ENCODE data around the gene OSBPL1A.

Gene OSBPL1A

DNA sequence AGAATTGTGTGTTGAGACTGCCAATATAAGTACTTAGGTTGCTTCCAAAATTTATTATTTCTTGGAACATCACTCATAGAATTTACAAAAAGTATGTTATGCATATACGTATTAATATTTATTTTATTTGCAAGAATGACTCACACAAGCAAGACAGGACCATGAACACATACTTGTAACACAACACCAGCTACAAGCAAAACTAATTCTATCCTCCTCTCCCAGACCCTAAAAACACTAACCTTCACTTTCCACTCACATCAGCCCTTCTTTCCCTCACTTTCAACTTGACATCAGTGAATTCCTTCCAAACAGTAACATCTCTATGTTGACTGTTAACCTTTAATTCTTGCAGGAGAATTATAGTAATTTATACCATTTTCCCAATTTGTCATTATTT, 24.3 kb downstream of the OSBPL1A start:
- Histone ChIP-seq H3K36me3 (no peaks in the 10 kb centered on the region), H3K4me1 (no peaks in the 10 kb centered on the region), H3K27me3 (no peaks in the 10 kb centered on the region), H3K9me3 (no peaks in the 10 kb centered on the region), H3K4me3 (ENCODE audit: low read depth, low read length) (no peak overlapping the region)
- no peak for TF ChIP-seq CTCF (IDR thresholded peaks at IDR 0.05; ENCODE audit: low read depth, low read length)
- DNase-seq = no peak

GRCh38 chr18:24372279-24372872, 25.2 kb downstream of the OSBPL1A start:
- Histone ChIP-seq H3K4me3 (ENCODE audit: low read depth, low read length) (no peak overlapping the region), H3K9me3 (no peaks in the 10 kb centered on the region), H3K4me1 (no peaks in the 10 kb centered on the region), H3K27me3 (no peaks in the 10 kb centered on the region), H3K36me3 (no peaks in the 10 kb centered on the region)
- DNase-seq = no peak
- TF ChIP-seq CTCF (IDR thresholded peaks at IDR 0.05; ENCODE audit: low read depth, low read length) = no peak

DNA sequence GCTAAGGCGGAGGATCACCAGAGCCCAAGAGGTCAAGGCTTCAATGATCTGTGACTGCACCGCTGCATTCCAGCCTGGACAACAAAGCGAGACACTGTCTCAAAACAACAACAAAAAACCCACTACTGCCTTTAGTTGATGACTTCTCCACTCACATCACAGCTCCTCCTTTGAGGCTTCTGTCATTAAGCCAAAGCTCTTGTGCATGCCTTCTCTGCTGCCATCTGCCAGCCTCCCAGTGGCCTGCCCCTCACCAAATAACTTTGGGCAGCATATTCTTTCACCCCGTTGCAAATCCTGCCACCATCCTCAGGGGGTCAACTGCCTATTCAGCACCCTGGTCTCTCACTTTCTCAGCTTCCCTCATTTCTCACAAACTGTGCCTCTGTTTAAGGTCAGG, 27.5 kb downstream of the OSBPL1A start:
- Histone ChIP-seq H3K36me3 (no peaks in the 10 kb centered on the region), H3K4me3 (ENCODE audit: low read depth, low read length) (no peak overlapping the region), H3K27me3 (no peaks in the 10 kb centered on the region), H3K4me1 (no peaks in the 10 kb centered on the region), H3K9me3 (no peaks in the 10 kb centered on the region)
- TF ChIP-seq CTCF (IDR thresholded peaks at IDR 0.05; ENCODE audit: low read depth, low read length) = no peak
- DNase-seq = no peak

- no peak for DNase-seq
- no peaks in the 10 kb centered on the region for H3K9me3 ChIP-seq
- H3K27me3 ChIP-seq = no peaks in the 10 kb centered on the region
- H3K36me3 ChIP-seq = no peaks in the 10 kb centered on the region
- no peak overlapping the region for H3K4me3 ChIP-seq (ENCODE audit: low read depth, low read length)
- no peaks in the 10 kb centered on the region for H3K4me1 ChIP-seq
- no peak for TF ChIP-seq CTCF (IDR thresholded peaks at IDR 0.05; ENCODE audit: low read depth, low read length)
These were observed 28.2 kb downstream of the OSBPL1A start for GRCh38 chr18:24369426-24369825.

DNA sequence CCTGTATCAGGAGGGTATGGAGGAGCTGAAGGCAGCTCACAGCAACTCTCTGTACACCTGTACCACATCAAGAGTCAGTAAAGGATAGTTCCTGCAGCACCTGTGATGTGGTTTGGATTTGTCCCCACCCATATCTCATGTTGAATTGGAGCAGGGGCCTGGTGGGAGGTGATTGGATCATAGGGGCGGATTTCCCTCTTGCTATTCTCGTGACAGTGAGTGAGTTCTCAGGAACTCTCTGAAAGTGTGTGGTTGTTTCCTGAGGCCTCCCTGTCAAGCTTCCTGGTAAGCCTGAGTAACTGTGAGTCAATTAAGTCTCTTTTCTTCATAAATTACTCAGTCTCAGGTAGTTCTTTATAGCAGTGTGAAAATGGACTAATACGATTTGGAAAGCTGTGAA, 28.9 kb downstream of the OSBPL1A start:
- no peak for TF ChIP-seq CTCF (IDR thresholded peaks at IDR 0.05; ENCODE audit: low read depth, low read length)
- DNase-seq = no peak
- Histone ChIP-seq H3K36me3 (no peaks in the 10 kb centered on the region), H3K4me1 (no peaks in the 10 kb centered on the region), H3K4me3 (ENCODE audit: low read depth, low read length) (no peak overlapping the region), H3K9me3 (no peaks in the 10 kb centered on the region), H3K27me3 (no peaks in the 10 kb centered on the region)

DNA sequence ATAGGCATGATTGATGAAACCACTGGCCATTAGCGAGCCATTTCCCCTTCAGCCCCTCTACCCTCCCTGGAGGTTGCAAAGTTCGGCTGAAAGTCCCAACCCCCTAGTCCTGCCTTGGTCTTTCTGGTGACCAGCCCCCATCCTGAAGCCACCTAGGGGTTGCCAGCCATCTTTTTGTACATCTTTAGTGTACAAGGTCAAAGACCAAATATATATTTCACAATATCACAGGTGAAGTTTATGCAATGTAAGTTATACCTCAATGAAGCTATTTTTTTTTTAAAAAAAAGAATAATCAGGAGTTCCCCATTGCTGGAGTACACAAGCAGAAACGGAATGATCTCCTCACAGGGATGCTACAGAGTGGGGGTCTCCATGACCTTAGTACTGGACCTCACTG, 31.3 kb downstream of the OSBPL1A start:
- H3K36me3 ChIP-seq = no peaks in the 10 kb centered on the region
- H3K9me3 ChIP-seq = no peaks in the 10 kb centered on the region
- TF ChIP-seq CTCF (IDR thresholded peaks at IDR 0.05; ENCODE audit: low read depth, low read length) = no peak
- H3K4me3 ChIP-seq (ENCODE audit: low read depth, low read length) = no peak overlapping the region
- no peak for DNase-seq
- H3K27me3 ChIP-seq = no peaks in the 10 kb centered on the region
- H3K4me1 ChIP-seq = no peaks in the 10 kb centered on the region
